Large intestine (tissue), 3 donors: Measurements from ENCODE around the gene CUL4A. TPM values are rescaled to one million over a fixed set of nuclear protein-coding genes. Genes with fewer than 3 reads are reported as not detected.

Source experiments
- DNase-seq, 2 donors: peaks; one replicate each; pipeline versions ENCODE4 v3.0.0 to v3.0.0-alpha.2; 2013
- H3K27ac ChIP-seq: one replicate; pipeline ENCODE4 v1.5.1; 2013; ENCODE audit warnings: low read length
- H3K27me3 ChIP-seq: 2 replicates; pipeline ENCODE4 v1.6.1; 2013; ENCODE audit warnings: low read length; ENCODE audit not compliant: control insufficient read depth, insufficient read depth
- H3K36me3 ChIP-seq: 2 replicates; pipeline ENCODE4 v1.6.1; 2013; ENCODE audit warnings: low read length; ENCODE audit not compliant: control insufficient read depth, insufficient read depth
- H3K4me1 ChIP-seq: one replicate; pipeline ENCODE4 v1.6.1; 2013; ENCODE audit warnings: low read length; ENCODE audit not compliant: control insufficient read depth, insufficient read depth
- H3K4me3 ChIP-seq: one replicate; pipeline ENCODE4 v1.5.1; 2013; ENCODE audit warnings: low read length
- H3K9me3 ChIP-seq: one replicate; pipeline ENCODE4 v1.6.1; 2013; ENCODE audit warnings: mild to moderate bottlenecking, low read depth, low read length, moderate library complexity; ENCODE audit not compliant: control insufficient read depth
- WGBS: methylation state at CpG from one replicate; pipeline ENCODE4 v1.1.5; 2013; ENCODE audit warnings: low lambda C conversion rate; ENCODE audit not compliant: insufficient coverage; 5-methylcytosine and 5-hydroxymethylcytosine counted together
- polyA plus RNA-seq: library from polyadenylated mRNA; unstranded; fragments of 120-200 nt; gene quantifications from one replicate; pipeline ENCODE4 v1.2.1, GENCODE V29; 2013

CUL4A gene
- polyA plus RNA-seq, 1 donor: 78.4 TPM

- DNase-seq: no peak
- 29% methylated on average over 2 of the region's 3 CpGs for WGBS
- H3K9me3 ChIP-seq: no peaks in the 10 kb centered on the region
- H3K36me3 ChIP-seq: peaks cover 19% of the 10 kb centered on the region
- peak overlapping the region; percentile 100 for H3K27ac ChIP-seq
- H3K4me3 ChIP-seq: peak overlapping the region; percentile 85
- peaks cover 12% of the 10 kb centered on the region for H3K4me1 ChIP-seq
- H3K27me3 ChIP-seq: no peaks in the 10 kb centered on the region
Observed at GRCh38 chr13:113207460-113207859, 2.0 kb upstream of the CUL4A start.

GRCh38 chr13:113207890-113208420, 1.5 kb upstream of the CUL4A start:
- Histone ChIP-seq H3K27me3 (no peaks in the 10 kb centered on the region), H3K4me1 (peaks cover 12% of the 10 kb centered on the region), H3K9me3 (no peaks in the 10 kb centered on the region), H3K36me3 (peaks cover 19% of the 10 kb centered on the region), H3K27ac (peak overlapping the region; percentile 100), H3K4me3 (peak overlapping the region; percentile 85)
- WGBS: no CpG with 5 or more reads among the region's 44 CpGs
- no peak for DNase-seq

DNA sequence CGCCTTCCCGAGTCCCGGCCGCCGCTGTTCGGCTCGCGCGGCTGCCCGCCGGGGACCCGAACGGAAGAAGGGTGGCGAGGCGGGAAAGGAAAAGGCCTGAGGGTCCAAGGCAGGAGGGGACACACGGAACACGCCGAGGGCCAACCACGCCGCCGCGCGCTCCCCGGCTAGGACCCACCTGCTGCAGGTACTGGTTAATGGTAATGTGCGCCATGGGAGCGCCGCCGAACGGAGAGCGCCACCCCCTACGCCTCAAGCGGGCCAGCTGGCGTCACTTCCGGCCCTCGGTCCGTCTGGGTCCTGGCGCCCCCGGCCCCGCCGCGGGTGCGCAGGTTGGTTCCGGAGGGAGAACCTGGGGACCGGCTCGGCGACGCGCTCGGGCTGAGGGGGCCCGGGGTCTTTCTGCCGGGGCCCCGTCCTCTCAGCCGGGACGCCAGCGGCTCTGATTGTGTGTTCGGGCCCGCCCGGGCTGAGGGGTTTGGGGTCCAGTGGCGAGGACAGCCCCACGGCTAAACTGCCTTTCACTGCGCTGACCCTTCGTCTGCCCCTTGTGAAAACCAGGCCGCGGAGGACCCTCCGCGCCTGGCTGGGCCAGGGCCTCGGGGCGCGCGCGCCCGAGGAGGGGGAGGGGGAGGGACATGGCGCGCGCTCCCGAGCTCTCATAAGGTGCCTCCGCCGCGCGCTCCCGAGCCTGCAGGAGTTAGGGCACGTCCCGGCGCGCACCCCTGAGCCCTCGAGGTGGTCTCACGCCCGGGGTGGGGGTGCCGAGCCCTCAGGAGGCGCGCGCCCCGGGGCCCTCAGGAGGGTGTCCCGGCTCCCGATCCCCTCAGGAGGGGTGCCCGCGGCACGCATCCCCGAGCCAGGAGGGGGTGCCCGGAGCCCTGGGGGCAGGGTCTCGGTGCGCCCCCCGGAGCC, 735 bp upstream of the CUL4A start, which contains the start of gene PCID2:
PCID2 (minus strand) TSS at position 249 of the 915 bp plus-strand sequence; CDS start at position 214, 35 bp downstream.
- no CpG with 5 or more reads among the region's 103 CpGs for WGBS
- no peaks in the 10 kb centered on the region for H3K9me3 ChIP-seq
- peaks cover 12% of the 10 kb centered on the region for H3K4me1 ChIP-seq
- peak within 1 kb of the TSS; percentile 85 for H3K4me3 ChIP-seq
- H3K36me3 ChIP-seq: peaks cover 19% of the 10 kb centered on the region
- peak; percentile 83 to 93 for DNase-seq
- H3K27ac ChIP-seq: peak within 1 kb of the TSS; percentile 100
- no peaks in the 10 kb centered on the region for H3K27me3 ChIP-seq

GRCh38 chr13:113209759-113210421, 477 bp downstream of the CUL4A start:
- DNase-seq: peak; percentile 57 to 81
- peaks cover 15% of the 10 kb centered on the region for H3K36me3 ChIP-seq
- no peaks in the 10 kb centered on the region for H3K9me3 ChIP-seq
- H3K4me3 ChIP-seq: peak overlapping the region; percentile 52
- H3K27ac ChIP-seq: peak overlapping the region; percentile 81
- 10% methylated on average over 2 of the region's 67 CpGs for WGBS
- H3K4me1 ChIP-seq: peaks cover 12% of the 10 kb centered on the region
- H3K27me3 ChIP-seq: no peaks in the 10 kb centered on the region

DNA sequence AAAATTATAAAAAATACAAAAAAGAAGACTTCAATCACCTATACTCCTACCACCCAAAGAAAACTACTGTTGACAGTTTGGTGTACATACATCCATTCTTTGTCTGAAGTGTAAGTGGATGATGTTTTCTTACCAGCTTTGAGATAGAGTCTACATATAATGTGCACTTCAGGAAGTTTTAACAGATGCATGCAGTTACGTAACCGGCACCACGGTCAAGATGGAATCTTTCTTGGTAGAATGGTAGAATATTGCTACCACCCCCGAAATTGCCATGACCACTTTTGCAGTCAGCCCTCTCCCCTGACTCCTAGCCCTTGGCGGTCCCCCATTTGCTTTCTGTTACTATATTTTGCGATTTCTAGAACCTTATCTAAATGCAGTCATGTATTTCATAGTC, 1.4 kb downstream of the CUL4A start:
- no peak for DNase-seq
- H3K4me3 ChIP-seq: peak overlapping the region; percentile 2
- H3K4me1 ChIP-seq: peaks cover 12% of the 10 kb centered on the region
- 90% methylated on average over 2 of the region's 6 CpGs for WGBS
- H3K36me3 ChIP-seq: peaks cover 15% of the 10 kb centered on the region
- H3K9me3 ChIP-seq: no peaks in the 10 kb centered on the region
- no peaks in the 10 kb centered on the region for H3K27me3 ChIP-seq
- no peak overlapping the region for H3K27ac ChIP-seq

GRCh38 chr13:113211774-113212173, 2.4 kb downstream of the CUL4A start:
- Histone ChIP-seq H3K27me3 (no peaks in the 10 kb centered on the region), H3K4me3 (no peak overlapping the region), H3K4me1 (peaks cover 12% of the 10 kb centered on the region), H3K36me3 (peaks cover 12% of the 10 kb centered on the region), H3K9me3 (no peaks in the 10 kb centered on the region), H3K27ac (no peak overlapping the region)
- no peak for DNase-seq
- WGBS: no CpG with 5 or more reads among the region's 10 CpGs

- Histone ChIP-seq H3K4me3 (no peak overlapping the region), H3K27me3 (no peaks in the 10 kb centered on the region), H3K4me1 (peaks cover 23% of the 10 kb centered on the region), H3K36me3 (peaks cover 25% of the 10 kb centered on the region), H3K27ac (no peak overlapping the region), H3K9me3 (no peaks in the 10 kb centered on the region)
- WGBS: 80% methylated on average over 1 of the region's 7 CpGs
- peak in 1 of 2 donors; percentile 39 for DNase-seq
Observed at GRCh38 chr13:113216254-113217048, 7.0 kb downstream of the CUL4A start.

GRCh38 chr13:113218586-113218985, 9.2 kb downstream of the CUL4A start:
- no peak for DNase-seq
- no peaks in the 10 kb centered on the region for H3K27me3 ChIP-seq
- H3K4me1 ChIP-seq: peaks cover 23% of the 10 kb centered on the region
- H3K4me3 ChIP-seq: no peak overlapping the region
- WGBS: no CpG with 5 or more reads among the region's 3 CpGs
- H3K9me3 ChIP-seq: no peaks in the 10 kb centered on the region
- no peak overlapping the region for H3K27ac ChIP-seq
- H3K36me3 ChIP-seq: peaks cover 39% of the 10 kb centered on the region

DNA sequence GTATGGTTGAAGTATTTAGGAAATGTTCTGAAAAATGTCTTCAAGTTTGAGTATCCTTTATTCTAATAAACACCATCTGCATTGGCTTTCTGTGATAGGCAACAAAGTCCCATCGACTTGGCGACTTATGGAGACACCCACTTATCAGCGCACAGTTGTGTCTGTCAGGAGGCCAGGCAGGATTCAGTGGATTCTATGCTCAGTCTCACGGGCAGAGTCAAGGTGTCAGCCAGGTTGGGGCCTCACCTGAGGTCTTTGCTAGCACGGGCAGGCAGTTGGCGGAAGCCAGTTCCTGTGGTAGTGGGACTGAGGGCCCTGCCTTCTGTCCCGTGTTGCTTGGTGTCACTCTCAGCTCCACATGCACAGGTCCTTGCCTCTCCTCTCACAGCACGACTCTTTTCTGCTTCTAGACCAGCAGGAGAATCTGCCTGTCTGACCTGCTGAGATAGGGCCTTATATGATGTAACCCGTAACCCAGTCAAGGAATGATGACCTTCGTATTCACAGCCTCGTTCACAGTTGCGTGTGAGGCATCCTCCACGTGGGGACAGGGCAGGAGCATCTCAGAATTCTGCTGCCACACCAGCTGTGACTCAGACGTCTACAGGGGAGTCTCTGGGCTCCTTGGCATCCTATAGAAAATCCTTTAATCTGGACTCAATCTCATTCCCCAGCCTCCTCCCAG, 10.0 kb downstream of the CUL4A start:
- peak; percentile 67 to 76 for DNase-seq
- H3K36me3 ChIP-seq: peaks cover 43% of the 10 kb centered on the region
- H3K4me1 ChIP-seq: peaks cover 23% of the 10 kb centered on the region

More for the DNA sequence above, 10.0 kb downstream of the CUL4A start:
- H3K4me3 ChIP-seq: no peak overlapping the region
- H3K27me3 ChIP-seq: no peaks in the 10 kb centered on the region
- WGBS: no CpG with 5 or more reads among the region's 14 CpGs
- H3K9me3 ChIP-seq: no peaks in the 10 kb centered on the region
- peak overlapping the region; percentile 57 for H3K27ac ChIP-seq
